ENCODE results near the gene RIC3.

- no peak for TF ChIP-seq CTCF (IDR thresholded peaks at IDR 0.05)
- TF ChIP-seq POLR2A (IDR thresholded peaks at IDR 0.05): no peak
Observed at GRCh38 chr11:8194956-8195355, 26.1 kb upstream of the RIC3 start.

Measured in prostate gland (tissue), 2 donors.